GM18499 (cell line): ENCODE data around the gene TMSB4X.
A peak's percentile ranks its signal among the peaks of the same experiment; 100 is the strongest.

Experiments
- ATAC-seq: cut with Tn5 transposase; IDR thresholded peaks from one replicate; pipeline ENCODE4 v1.9.1; 2021; ENCODE audit warnings: moderate number of reproducible peaks; ENCODE audit not compliant: insufficient read depth, unreplicated experiment

TMSB4X gene

GRCh38 chrX:12992544-12993118 lies 17.7 kb downstream of the TMSB4X start:
- no peak for ATAC-seq

- ATAC-seq = no peak
Observed at GRCh38 chrX:12993826-12994225, 18.9 kb downstream of the TMSB4X start.

GRCh38 chrX:12994321-12994720 lies 19.4 kb downstream of the TMSB4X start:
- no peak for ATAC-seq

- ATAC-seq = no peak
Observed at GRCh38 chrX:12996934-12997435, 22.1 kb downstream of the TMSB4X start.

- no peak for ATAC-seq
Observed at GRCh38 chrX:12997906-12998687, 23.2 kb downstream of the TMSB4X start.

- no peak for ATAC-seq
Observed at GRCh38 chrX:12999422-12999821, 24.5 kb downstream of the TMSB4X start.

GRCh38 chrX:13000301-13000811 lies 25.4 kb downstream of the TMSB4X start:
- ATAC-seq = peak; percentile 44

GRCh38 chrX:13001097-13001496 lies 26.2 kb downstream of the TMSB4X start:
- ATAC-seq = no peak

- no peak for ATAC-seq
Observed at GRCh38 chrX:13001961-13002671, 27.2 kb downstream of the TMSB4X start.

- peak; percentile 45 for ATAC-seq
Observed at GRCh38 chrX:13005661-13006473, 31.0 kb downstream of the TMSB4X start.

- ATAC-seq = no peak
Observed at GRCh38 chrX:13007519-13008188, 32.7 kb downstream of the TMSB4X start.

GRCh38 chrX:13008189-13008533 lies 33.3 kb downstream of the TMSB4X start:
- ATAC-seq = no peak

GRCh38 chrX:13008851-13009250 lies 33.9 kb downstream of the TMSB4X start:
- ATAC-seq = no peak

GRCh38 chrX:13009273-13009672 lies 34.4 kb downstream of the TMSB4X start:
- ATAC-seq = no peak

GRCh38 chrX:13009844-13010243 lies 34.9 kb downstream of the TMSB4X start:
- no peak for ATAC-seq

GRCh38 chrX:13010546-13010945 lies 35.6 kb downstream of the TMSB4X start:
- ATAC-seq = no peak

GRCh38 chrX:13013363-13014110 lies 38.6 kb downstream of the TMSB4X start:
- ATAC-seq = peak; percentile 53

- no peak for ATAC-seq
Observed at GRCh38 chrX:13014111-13015096, 39.5 kb downstream of the TMSB4X start.
